CD4-positive, CD25-positive, alpha-beta regulatory T cell (primary cell): ENCODE results near the gene DNER. TPM values are rescaled to one million over a fixed set of nuclear protein-coding genes. Genes with fewer than 3 reads are reported as not detected.

ENCODE experiments used
- ATAC-seq, 2 donors: fragments of 150-1000 bp; cut with Tn5 transposase; one replicate each; pipeline ENCODE4 v1.10.0; 2021; ENCODE audit warnings: low read depth in 2 of 2, moderate number of reproducible peaks in 2 of 2, moderate library complexity in 1 of 2
- DNase-seq, 3 donors: peaks; one replicate each; pipeline versions ENCODE4 v3.0.0 to v3.0.0-alpha.2; 2012 to 2022; ENCODE audit warnings: mixed read lengths in 1 of 3
- H3K27ac ChIP-seq: one replicate; pipeline ENCODE4 v1.7.0; 2013; ENCODE audit warnings: mild to moderate bottlenecking, low read length; ENCODE audit not compliant: insufficient read depth, poor library complexity, severe bottlenecking
- H3K27me3 ChIP-seq: one replicate; pipeline ENCODE4 v1.7.0; 2013; ENCODE audit warnings: low read length; ENCODE audit not compliant: control insufficient read depth, insufficient read depth
- H3K36me3 ChIP-seq: one replicate; pipeline ENCODE4 v1.7.0; 2013; ENCODE audit warnings: mild to moderate bottlenecking, low read length, moderate library complexity; ENCODE audit not compliant: control insufficient read depth, insufficient read depth
- H3K4me1 ChIP-seq: 2 replicates; pipeline ENCODE4 v1.7.0; 2013; ENCODE audit warnings: mild to moderate bottlenecking, low read length; ENCODE audit not compliant: insufficient read depth, control insufficient read depth, poor library complexity, severe bottlenecking
- H3K4me3 ChIP-seq: one replicate; pipeline ENCODE4 v1.7.0; 2013; ENCODE audit warnings: low read depth, mild to moderate bottlenecking, low read length, moderate library complexity
- H3K9me3 ChIP-seq, 2 experiments: 1 replicate in 1 of 2; 2 replicates in 1 of 2; pipeline ENCODE4 v1.7.0; 2013; ENCODE audit warnings: low read length in 2 of 2, mild to moderate bottlenecking in 1 of 2, moderate library complexity in 1 of 2; ENCODE audit not compliant: control insufficient read depth in 2 of 2
- H3K27ac Mint-ChIP-seq, 3 donors: one replicate each; pipeline ENCODE4 v1.8.0; 2020 to 2022; ENCODE audit warnings: mild to moderate bottlenecking in 3 of 3, mixed read lengths in 3 of 3, moderate library complexity in 2 of 3
- H3K27me3 Mint-ChIP-seq: one replicate; pipeline ENCODE4 v1.8.0; 2022; ENCODE audit warnings: mild to moderate bottlenecking, mixed read lengths
- H3K36me3 Mint-ChIP-seq: one replicate; pipeline ENCODE4 v1.8.0; 2020; ENCODE audit warnings: mixed read lengths
- H3K4me1 Mint-ChIP-seq, 4 donors: one replicate each; pipeline ENCODE4 v1.8.0; 2020 to 2022; ENCODE audit warnings: mixed read lengths in 4 of 4, mild to moderate bottlenecking in 1 of 4
- H3K4me3 Mint-ChIP-seq, 4 donors: one replicate each; pipeline ENCODE4 v1.8.0; 2020 to 2022; ENCODE audit warnings: mild to moderate bottlenecking in 4 of 4, mixed read lengths in 4 of 4, moderate library complexity in 3 of 4
- H3K9me3 Mint-ChIP-seq, 7 donors: one replicate each; pipeline ENCODE4 v1.8.0; 2020 to 2022; ENCODE audit warnings: mixed read lengths in 7 of 7, mild to moderate bottlenecking in 3 of 7, moderate library complexity in 2 of 7
- polyA plus RNA-seq, 4 donors: library from polyadenylated mRNA; unstranded; fragments of 300-500 nt; fragmentation: Illumina TruSeq; gene quantifications; one replicate each; pipeline ENCODE4 v1.2.3, GENCODE V29; 2021
- total RNA-seq: library from RNA; stranded (reverse); gene quantifications from one replicate; pipeline ENCODE4 v1.2.3, GENCODE V29; 2022

Gene DNER
- total and polyA plus RNA-seq, 5 donors from 2014 or later, result 0.23 TPM; not detected in 4

DNA sequence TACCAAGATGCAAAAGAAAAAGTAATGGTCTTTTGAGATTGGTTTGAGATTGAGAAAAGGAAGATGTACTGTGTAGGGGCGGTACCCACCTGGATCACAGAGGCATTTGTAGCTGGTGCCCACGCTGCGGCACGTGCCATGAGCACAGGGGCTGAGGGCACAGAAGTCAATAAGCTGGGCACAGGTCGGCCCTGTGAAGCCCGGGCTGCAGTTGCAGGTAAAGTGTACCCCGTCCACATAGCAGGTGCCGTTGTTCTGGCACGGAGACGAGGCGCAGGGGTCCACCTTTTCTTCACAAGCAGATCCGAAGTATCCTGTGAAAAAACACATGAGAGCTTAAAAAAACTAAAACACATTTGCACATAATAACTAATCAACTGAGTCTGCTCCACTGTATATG, 267.1 kb downstream of the DNER start:
- Mint-ChIP-seq H3K27ac (no peak overlapping the region), H3K27me3 (no peaks in the 10 kb centered on the region), H3K9me3 (peaks cover 0 to 2% (median 0%) of the 10 kb centered on the region in 7 donors), H3K4me1 (no peaks in the 10 kb centered on the region), H3K36me3 (no peaks in the 10 kb centered on the region), H3K4me3 (no peak overlapping the region)
- H3K36me3 ChIP-seq, result no peaks in the 10 kb centered on the region
- no peak for ATAC-seq
- H3K4me1 ChIP-seq, result no peaks in the 10 kb centered on the region
- DNase-seq, result no peak
- H3K4me3 ChIP-seq, result no peak overlapping the region
- no peak overlapping the region for H3K27ac ChIP-seq
- H3K27me3 ChIP-seq, result no peaks in the 10 kb centered on the region
- no peaks in the 10 kb centered on the region for H3K9me3 ChIP-seq

DNA sequence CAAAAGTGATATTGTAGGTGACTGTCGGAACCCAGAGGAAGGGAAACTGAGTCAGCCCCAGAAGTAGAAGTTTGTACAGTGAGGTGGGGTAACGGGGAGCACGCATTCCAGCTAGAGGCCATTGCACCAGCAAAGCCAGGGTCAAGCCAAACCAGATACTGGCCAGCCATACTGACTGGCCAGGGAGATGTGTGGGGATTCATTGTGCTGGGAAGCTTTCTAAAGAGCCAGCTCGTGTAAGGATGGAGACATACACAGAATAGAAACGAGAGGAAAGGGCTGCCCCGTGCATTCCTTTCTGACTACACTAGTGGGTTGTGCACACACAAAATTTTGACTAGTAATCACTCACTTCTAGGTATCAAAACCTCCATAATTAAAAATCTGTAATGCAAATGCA, 268.0 kb downstream of the DNER start:
- ATAC-seq (no peak), DNase-seq (no peak)
- H3K36me3 Mint-ChIP-seq, result no peaks in the 10 kb centered on the region
- Histone ChIP-seq H3K9me3 (no peaks in the 10 kb centered on the region), H3K4me3 (no peak overlapping the region), H3K36me3 (no peaks in the 10 kb centered on the region), H3K4me1 (no peaks in the 10 kb centered on the region), H3K27ac (no peak overlapping the region), H3K27me3 (no peaks in the 10 kb centered on the region)
- no peak overlapping the region for H3K27ac Mint-ChIP-seq
- H3K4me1 Mint-ChIP-seq, result no peaks in the 10 kb centered on the region
- no peak overlapping the region for H3K4me3 Mint-ChIP-seq
- H3K27me3 Mint-ChIP-seq, result no peaks in the 10 kb centered on the region
- H3K9me3 Mint-ChIP-seq, result peaks cover 0 to under 1% (median 0%) of the 10 kb centered on the region in 7 donors

DNA sequence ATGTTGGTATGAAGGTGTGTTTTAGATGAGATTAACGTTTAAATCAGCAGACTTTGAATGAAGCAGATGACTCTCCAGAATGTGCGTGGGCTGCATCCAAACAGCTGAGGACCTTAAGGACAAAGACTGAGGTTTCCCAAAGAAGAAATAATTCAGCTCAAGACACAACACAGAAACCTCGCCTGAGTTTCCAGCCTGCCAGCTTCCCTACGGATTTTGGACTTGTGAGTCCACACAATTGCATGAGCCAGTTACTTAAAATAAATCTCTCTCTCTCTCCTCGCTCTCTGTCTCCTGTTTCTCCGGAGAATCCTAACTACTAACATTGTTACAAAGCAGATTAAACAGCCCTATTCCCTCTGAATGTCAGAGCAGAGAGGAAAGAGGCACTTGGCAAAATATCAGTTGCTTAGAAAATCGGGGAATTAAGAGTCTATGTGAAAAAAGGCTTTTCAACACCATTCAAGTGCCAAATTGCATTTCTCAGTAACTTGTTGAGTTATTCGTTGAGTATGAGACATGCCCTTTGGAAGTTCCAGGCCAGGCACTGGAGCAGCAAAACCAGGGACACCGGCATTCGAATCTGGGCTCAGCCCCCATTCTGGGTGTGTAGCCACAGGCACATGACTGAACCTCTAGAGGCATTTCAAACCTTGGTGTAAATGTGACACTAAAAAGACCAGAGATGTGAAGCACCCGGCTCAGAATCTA, 268.7 kb downstream of the DNER start:
- H3K27me3 ChIP-seq, result no peaks in the 10 kb centered on the region
- no peaks in the 10 kb centered on the region for H3K36me3 ChIP-seq
- no peaks in the 10 kb centered on the region for H3K4me1 ChIP-seq
- H3K27ac ChIP-seq, result no peak overlapping the region
- Mint-ChIP-seq H3K36me3 (no peaks in the 10 kb centered on the region), H3K9me3 (peaks cover 0 to 3% (median 0%) of the 10 kb centered on the region in 7 donors), H3K27ac (no peak overlapping the region), H3K4me3 (no peak overlapping the region), H3K27me3 (no peaks in the 10 kb centered on the region), H3K4me1 (no peaks in the 10 kb centered on the region)
- H3K4me3 ChIP-seq, result no peak overlapping the region
- no peaks in the 10 kb centered on the region for H3K9me3 ChIP-seq
- no peak for DNase-seq
- ATAC-seq, result no peak

DNA sequence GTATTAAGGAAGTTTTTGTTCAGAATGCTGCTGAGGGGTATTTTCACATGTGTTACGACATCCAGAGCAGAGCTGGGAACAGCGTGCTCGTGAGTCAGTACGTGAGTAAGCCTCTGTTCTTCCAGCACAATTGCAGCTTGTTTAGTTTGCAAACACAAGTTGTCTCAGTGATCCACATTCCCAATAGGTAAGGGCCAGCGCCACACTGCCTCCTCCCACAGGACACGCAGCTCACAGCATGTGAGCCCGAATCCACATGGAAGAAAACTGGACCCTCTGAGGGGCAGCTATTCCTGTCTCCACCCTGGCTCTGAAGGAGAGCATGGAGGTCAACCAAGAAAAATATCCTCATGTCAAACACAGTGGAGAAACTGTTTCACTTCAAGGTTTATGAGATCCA, 269.3 kb downstream of the DNER start:
- Histone ChIP-seq H3K4me3 (no peak overlapping the region), H3K36me3 (no peaks in the 10 kb centered on the region), H3K27ac (no peak overlapping the region), H3K4me1 (no peaks in the 10 kb centered on the region), H3K9me3 (no peaks in the 10 kb centered on the region), H3K27me3 (no peaks in the 10 kb centered on the region)
- H3K27ac Mint-ChIP-seq, result no peak overlapping the region
- peaks cover 0 to 3% (median 0%) of the 10 kb centered on the region in 7 donors for H3K9me3 Mint-ChIP-seq
- ATAC-seq, result no peak
- no peaks in the 10 kb centered on the region for H3K4me1 Mint-ChIP-seq
- no peak overlapping the region for H3K4me3 Mint-ChIP-seq
- H3K27me3 Mint-ChIP-seq, result no peaks in the 10 kb centered on the region
- no peaks in the 10 kb centered on the region for H3K36me3 Mint-ChIP-seq
- no peak for DNase-seq

DNA sequence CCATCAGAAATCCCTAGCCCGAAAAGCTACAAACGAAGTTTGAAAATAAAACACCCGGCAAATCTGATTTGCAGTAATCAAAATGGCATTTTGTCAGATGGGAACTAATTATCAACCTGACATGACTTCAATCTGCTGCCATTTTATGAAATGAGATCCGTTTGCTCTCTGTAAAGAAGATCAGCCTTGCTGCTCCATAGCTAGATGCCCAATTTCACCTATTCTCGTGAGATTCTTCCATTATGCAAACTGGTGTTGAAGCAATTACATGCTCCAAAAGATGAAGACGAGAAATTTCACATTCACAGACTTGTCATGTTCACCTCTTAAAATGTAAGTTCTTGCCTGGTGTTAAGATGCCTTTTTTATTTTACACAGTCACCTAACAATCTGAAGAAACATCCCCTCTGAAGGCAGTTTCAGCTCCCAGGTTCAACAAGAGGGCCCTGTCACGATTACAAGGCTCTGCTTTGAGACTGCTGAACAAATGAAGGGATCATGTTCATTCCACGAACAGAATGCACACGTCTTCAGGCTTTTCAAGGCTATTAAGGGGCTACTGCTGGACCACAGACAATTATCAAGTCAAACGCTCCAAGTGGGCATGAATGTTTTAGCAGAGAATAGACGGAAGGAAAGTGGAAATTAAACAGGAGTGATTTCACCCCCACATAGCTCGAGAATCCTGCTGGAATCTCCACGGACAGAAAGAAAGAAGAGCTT, 270.6 kb downstream of the DNER start:
- no peaks in the 10 kb centered on the region for H3K4me1 ChIP-seq
- Mint-ChIP-seq H3K27ac (no peak overlapping the region), H3K36me3 (no peaks in the 10 kb centered on the region), H3K9me3 (peaks cover 0 to 3% (median 0%) of the 10 kb centered on the region in 7 donors), H3K4me3 (no peak overlapping the region), H3K4me1 (no peaks in the 10 kb centered on the region), H3K27me3 (no peaks in the 10 kb centered on the region)
- H3K4me3 ChIP-seq, result no peak overlapping the region
- no peak for ATAC-seq
- no peak for DNase-seq
- no peak overlapping the region for H3K27ac ChIP-seq
- H3K9me3 ChIP-seq, result no peaks in the 10 kb centered on the region
- no peaks in the 10 kb centered on the region for H3K36me3 ChIP-seq
- H3K27me3 ChIP-seq, result no peaks in the 10 kb centered on the region

DNA sequence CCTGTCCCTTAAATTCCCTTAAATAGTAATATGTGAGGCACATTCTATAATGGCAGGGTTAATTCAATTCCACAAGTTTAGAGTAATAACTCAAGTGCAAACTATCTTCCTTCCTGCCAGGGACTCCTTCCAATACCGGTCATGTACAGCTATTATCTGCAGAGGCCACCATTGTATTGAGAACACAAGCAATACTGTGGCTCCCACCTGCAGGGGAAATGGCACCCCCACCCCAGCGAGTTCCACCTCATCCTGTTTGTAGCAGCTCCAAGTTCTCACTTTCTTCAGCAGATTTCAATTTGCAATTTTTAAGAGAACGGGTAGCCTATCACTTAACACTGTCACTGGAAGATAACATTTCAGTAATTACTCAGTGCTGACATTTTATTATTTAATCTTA, 271.2 kb downstream of the DNER start:
- H3K36me3 Mint-ChIP-seq, result no peaks in the 10 kb centered on the region
- no peak for DNase-seq
- ATAC-seq, result no peak
- no peak overlapping the region for H3K4me3 Mint-ChIP-seq
- H3K4me1 Mint-ChIP-seq, result no peaks in the 10 kb centered on the region
- peaks cover 0 to 3% (median 0%) of the 10 kb centered on the region in 7 donors for H3K9me3 Mint-ChIP-seq
- Histone ChIP-seq H3K4me1 (no peaks in the 10 kb centered on the region), H3K36me3 (no peaks in the 10 kb centered on the region), H3K27me3 (no peaks in the 10 kb centered on the region), H3K27ac (no peak overlapping the region), H3K9me3 (no peaks in the 10 kb centered on the region), H3K4me3 (no peak overlapping the region)
- no peaks in the 10 kb centered on the region for H3K27me3 Mint-ChIP-seq
- no peak overlapping the region for H3K27ac Mint-ChIP-seq

DNA sequence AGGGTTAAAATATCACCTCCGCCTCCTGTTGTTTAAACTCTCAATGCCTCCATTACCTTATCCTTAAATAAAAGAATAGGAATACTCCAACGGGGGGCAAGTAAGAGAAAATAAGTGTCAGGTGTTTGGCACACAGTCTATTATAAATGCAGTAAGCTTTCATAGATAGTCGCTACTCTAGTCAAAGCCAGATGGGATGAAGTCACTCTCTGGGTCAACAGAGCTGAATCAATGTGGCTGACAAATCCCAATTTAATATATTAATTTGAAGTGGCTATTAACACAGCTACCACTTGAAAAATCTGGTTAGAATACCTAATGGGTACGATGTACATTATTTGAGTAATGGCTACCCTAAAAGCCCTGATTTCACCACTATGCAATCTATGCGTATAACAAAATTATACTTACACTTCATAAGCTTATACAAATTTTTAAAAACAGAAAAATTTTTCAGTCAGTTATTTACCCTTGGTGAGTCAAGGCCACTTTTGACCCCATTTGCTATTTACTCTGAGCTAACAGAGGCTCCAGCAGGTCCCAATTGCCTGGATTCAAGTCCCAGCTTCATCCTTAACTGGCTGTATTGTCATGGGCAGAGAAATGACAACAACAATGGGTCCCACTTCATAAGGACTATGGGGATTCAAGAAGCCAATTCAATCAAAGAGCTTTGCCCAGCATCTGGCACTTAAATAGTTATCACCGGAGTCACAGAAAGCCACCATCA, 275.8 kb downstream of the DNER start:
- H3K27ac Mint-ChIP-seq, result no peak overlapping the region
- H3K36me3 Mint-ChIP-seq, result no peaks in the 10 kb centered on the region
- Histone ChIP-seq H3K4me1 (no peaks in the 10 kb centered on the region), H3K9me3 (no peaks in the 10 kb centered on the region), H3K4me3 (no peak overlapping the region), H3K27ac (no peak overlapping the region), H3K27me3 (no peaks in the 10 kb centered on the region), H3K36me3 (no peaks in the 10 kb centered on the region)
- ATAC-seq (no peak), DNase-seq (no peak)
- H3K4me1 Mint-ChIP-seq, result no peaks in the 10 kb centered on the region
- no peak overlapping the region for H3K4me3 Mint-ChIP-seq
- peaks cover 0 to 3% (median 0%) of the 10 kb centered on the region in 7 donors for H3K9me3 Mint-ChIP-seq
- peaks cover 4% of the 10 kb centered on the region for H3K27me3 Mint-ChIP-seq
